Thymus (tissue), 11 donors: Measurements from ENCODE around the gene ANO9. TPM values are rescaled to one million over a fixed set of nuclear protein-coding genes. Genes with fewer than 3 reads are reported as not detected.
"Not testable (repeated sequence)": the region's sequence is repeated elsewhere in the genome, so short reads cannot be mapped to it uniquely, and the experiment has no call there.

Source experiments
- DNase-seq, 9 donors: peaks; one replicate each; pipeline ENCODE4 v3.0.0-alpha.2; 2013; ENCODE audit warnings: low spot score in 9 of 9, low read depth in 6 of 9, missing footprints in 1 of 9
- H3K27ac ChIP-seq, 2 donors: one replicate each; pipeline ENCODE4 v1.5.1; 2013; ENCODE audit warnings: control low read depth in 1 of 2, low read depth in 1 of 2, low read length in 1 of 2, mild to moderate bottlenecking in 1 of 2, moderate library complexity in 1 of 2
- H3K27me3 ChIP-seq, 2 donors: one replicate each; pipeline ENCODE4 v1.5.1; 2013; ENCODE audit warnings: low read length in 1 of 2; ENCODE audit not compliant: control insufficient read depth in 2 of 2, insufficient read depth in 1 of 2
- H3K36me3 ChIP-seq, 2 donors: one replicate each; pipeline ENCODE4 v1.5.1; 2013; ENCODE audit warnings: low read length in 1 of 2, mild to moderate bottlenecking in 1 of 2, moderate library complexity in 1 of 2; ENCODE audit not compliant: control insufficient read depth in 2 of 2, insufficient read depth in 2 of 2
- H3K4me1 ChIP-seq, 2 donors: one replicate each; pipeline ENCODE4 v1.5.1; 2013; ENCODE audit warnings: low read length in 2 of 2; ENCODE audit not compliant: control insufficient read depth in 2 of 2, insufficient read depth in 2 of 2
- H3K4me3 ChIP-seq, 2 donors: one replicate each; pipeline ENCODE4 v1.5.1; 2013; ENCODE audit warnings: low read length in 2 of 2, control low read depth in 1 of 2, mild to moderate bottlenecking in 1 of 2
- H3K9me3 ChIP-seq, 2 donors: one replicate each; pipeline ENCODE4 v1.5.1; 2013; ENCODE audit warnings: low read length in 1 of 2, mild to moderate bottlenecking in 1 of 2; ENCODE audit not compliant: control insufficient read depth in 2 of 2, insufficient read depth in 1 of 2
- WGBS: extraction: QIAGEN DNeasy Blood & Tissue Kit; methylation state at CpG from one replicate; pipeline ENCODE4 v1.1.7; 2013; 5-methylcytosine and 5-hydroxymethylcytosine counted together
- polyA plus RNA-seq: library from polyadenylated mRNA; stranded (reverse); fragments of 200-250 nt; gene quantifications from one replicate; pipeline ENCODE4 v1.2.3, GENCODE V29; 2013
- total RNA-seq: library from RNA; stranded (reverse); fragments of 120-200 nt; gene quantifications from one replicate; pipeline ENCODE4 v1.2.4, GENCODE V29; 2013
- donor health status: healthy.

ANO9 gene
- total and polyA plus RNA-seq, 2 donors = 26.3 to 114 TPM

- DNase-seq = not testable (repeated sequence)
Observed at GRCh38 chr11:424766-425165, 17.0 kb downstream of the ANO9 start.

GRCh38 chr11:424232-424631 lies 17.6 kb downstream of the ANO9 start:
- H3K27me3 ChIP-seq = peaks cover 0 to 43% of the 10 kb centered on the region in 2 donors
- H3K36me3 ChIP-seq = peaks cover 0 to 3% of the 10 kb centered on the region in 2 donors
- H3K4me1 ChIP-seq = no peaks in the 10 kb centered on the region
- WGBS = 98% methylated on average over 4 of the region's 4 CpGs
- H3K4me3 ChIP-seq = no peak overlapping the region
- no peak overlapping the region for H3K27ac ChIP-seq
- DNase-seq = no peak
- no peaks in the 10 kb centered on the region for H3K9me3 ChIP-seq

More at GRCh38 chr11:424766-425165, 17.0 kb downstream of the ANO9 start:
- 75% methylated on average over 30 of the region's 45 CpGs for WGBS
- peaks cover 0 to 38% of the 10 kb centered on the region in 2 donors for H3K27me3 ChIP-seq
- not testable (repeated sequence) for H3K9me3 ChIP-seq, H3K36me3 ChIP-seq, H3K4me1 ChIP-seq, H3K4me3 ChIP-seq, H3K27ac ChIP-seq

GRCh38 chr11:422249-422656 lies 19.6 kb downstream of the ANO9 start:
- 93% methylated on average over 10 of the region's 10 CpGs for WGBS
- H3K4me1 ChIP-seq = peaks cover under 1 to 2% of the 10 kb centered on the region in 2 donors
- DNase-seq = no peak
- no peaks in the 10 kb centered on the region for H3K9me3 ChIP-seq
- H3K36me3 ChIP-seq = no peaks in the 10 kb centered on the region
- H3K27ac ChIP-seq = no peak overlapping the region
- peaks cover 5 to 63% of the 10 kb centered on the region in 2 donors for H3K27me3 ChIP-seq
- no peak overlapping the region for H3K4me3 ChIP-seq

- H3K4me1 ChIP-seq = peaks cover 11 to 12% of the 10 kb centered on the region in 2 donors
- H3K27ac ChIP-seq = no peak overlapping the region
- 94% methylated on average over 21 of the region's 21 CpGs for WGBS
- peaks cover 18 to 71% of the 10 kb centered on the region in 2 donors for H3K27me3 ChIP-seq
- H3K4me3 ChIP-seq = no peak overlapping the region
- H3K9me3 ChIP-seq = no peaks in the 10 kb centered on the region
- no peaks in the 10 kb centered on the region for H3K36me3 ChIP-seq
- DNase-seq = no peak
Observed at GRCh38 chr11:420911-421321, 20.9 kb downstream of the ANO9 start.

GRCh38 chr11:420054-420910 lies 21.5 kb downstream of the ANO9 start:
- Histone ChIP-seq H3K27ac (no peak overlapping the region), H3K4me3 (no peak overlapping the region), H3K27me3 (peaks cover 22 to 76% of the 10 kb centered on the region in 2 donors), H3K9me3 (no peaks in the 10 kb centered on the region), H3K36me3 (no peaks in the 10 kb centered on the region), H3K4me1 (peaks cover 16 to 18% of the 10 kb centered on the region in 2 donors)
- no peak for DNase-seq
- WGBS = 87% methylated on average over 71 of the region's 71 CpGs

- H3K9me3 ChIP-seq = no peaks in the 10 kb centered on the region
- no peak overlapping the region for H3K4me3 ChIP-seq
- no peaks in the 10 kb centered on the region for H3K36me3 ChIP-seq
- H3K4me1 ChIP-seq = peaks cover 18 to 25% of the 10 kb centered on the region in 2 donors
- peaks cover 22 to 71% of the 10 kb centered on the region in 2 donors for H3K27me3 ChIP-seq
- WGBS = 93% methylated on average over 20 of the region's 20 CpGs
- DNase-seq = no peak
- H3K27ac ChIP-seq = no peak overlapping the region
Observed at GRCh38 chr11:419248-420005, 22.4 kb downstream of the ANO9 start.

- no peak overlapping the region for H3K27ac ChIP-seq
- H3K36me3 ChIP-seq = no peaks in the 10 kb centered on the region
- H3K27me3 ChIP-seq = peaks cover 22 to 68% of the 10 kb centered on the region in 2 donors
- H3K4me1 ChIP-seq = peaks cover 19 to 29% of the 10 kb centered on the region in 2 donors
- H3K4me3 ChIP-seq = no peak overlapping the region
- no peaks in the 10 kb centered on the region for H3K9me3 ChIP-seq
- 97% methylated on average over 30 of the region's 30 CpGs for WGBS
- DNase-seq = no peak
Observed at GRCh38 chr11:418343-419247, 23.2 kb downstream of the ANO9 start.

- Histone ChIP-seq H3K4me3 (no peak overlapping the region), H3K4me1 (peaks cover 20 to 35% of the 10 kb centered on the region in 2 donors), H3K27me3 (peaks cover 22 to 64% of the 10 kb centered on the region in 2 donors), H3K36me3 (no peaks in the 10 kb centered on the region), H3K9me3 (no peaks in the 10 kb centered on the region), H3K27ac (no peak overlapping the region)
- DNase-seq = no peak
- WGBS = 86% methylated on average over 19 of the region's 19 CpGs
Observed at GRCh38 chr11:417652-418342, 24.0 kb downstream of the ANO9 start.
